ENCODE measurements around the gene ZBED5. TPM values are rescaled to one million over a fixed set of nuclear protein-coding genes. Genes with fewer than 3 reads are reported as not detected.

Gene ZBED5
- total RNA-seq (10 to 100 TPM; 30.4 to 37.3 TPM), polyA plus RNA-seq (ENCODE audit: insufficient read depth, low read depth, low replicate concordance) (27.0 TPM)
- long read RNA-seq, donor 1, transcript ZBED5-201 (3 exons, 2,512 nt) = major isoform, 9 of 12 reads
- long read RNA-seq, donor 1, partial matches to known transcripts = 0 of 12 reads
- long read RNA-seq, donor 1, other reads (novel, unspliced or antisense) = 0 of 12 reads
- long read RNA-seq, donor 2, transcript ZBED5-201 (3 exons, 2,512 nt) = major isoform, 11 of 12 reads
- long read RNA-seq, donor 2, partial matches to known transcripts = 0 of 12 reads
- long read RNA-seq, donor 2, other reads (novel, unspliced or antisense) = 0 of 12 reads

DNA sequence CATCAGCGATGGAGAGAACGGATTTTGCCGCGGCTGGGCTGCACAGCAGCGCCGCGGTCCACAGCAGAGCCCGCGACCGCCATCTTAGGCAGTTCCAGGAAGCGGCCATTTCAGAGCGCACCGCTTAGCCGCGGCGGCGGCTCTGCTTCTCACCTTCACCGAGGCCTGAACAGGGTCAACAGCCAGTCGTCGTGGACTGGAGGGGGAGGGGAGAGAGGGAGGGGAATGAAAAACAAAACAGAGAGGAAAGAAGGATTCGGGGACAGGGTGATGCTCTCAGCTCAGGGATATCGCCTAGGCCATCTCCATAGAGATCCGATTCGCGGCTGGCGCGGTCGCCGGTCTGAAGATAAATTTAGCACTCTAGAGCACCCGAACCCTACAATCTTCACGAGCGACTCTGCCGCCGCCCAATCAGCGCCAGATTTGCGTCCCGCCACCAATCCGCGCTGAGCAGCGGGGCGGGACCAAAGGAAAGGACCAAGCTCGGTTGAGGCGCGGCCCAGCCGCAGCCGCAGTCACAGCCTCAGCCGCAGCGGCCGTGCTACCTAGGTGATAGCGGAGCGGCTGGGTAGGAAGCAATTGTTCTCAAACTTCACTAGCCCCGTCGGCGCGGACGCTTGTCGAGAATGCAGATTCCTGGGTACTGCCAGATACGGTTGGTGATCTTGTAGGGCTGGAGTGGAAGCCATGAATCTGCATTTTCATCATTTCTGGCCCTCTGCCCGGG lies at the start of gene ZBED5:
ZBED5 (minus strand) TSS at position 345 of the 730 bp plus-strand sequence. CDS start 3,108 bp downstream, outside the sequence.
- H3K9me3 ChIP-seq = no peaks in the 10 kb centered on the region
- H3K27ac ChIP-seq = peak within 1 kb of the TSS; percentile 97 to 98
- peaks cover 15% of the 10 kb centered on the region for H3K4me1 ChIP-seq
- no peaks in the 10 kb centered on the region for H3K27me3 ChIP-seq
- peak; percentile 85 for TF ChIP-seq POLR2A (IDR thresholded peaks at IDR 0.05)
- TF ChIP-seq CTCF (IDR thresholded peaks at IDR 0.05) = no peak
- DNase-seq = peak; percentile 99
- H3K36me3 ChIP-seq (ENCODE audit: low read depth, missing control alignments) = no peaks in the 10 kb centered on the region
- intact Hi-C loops (cut with DNase I; ENCODE audit: low total_unique reads) = loop anchor here (5.0 kb wide), 1 partner anchor 51 kb away; the partner anchor contains the start of gene EIF4G2
- H3K4me3 ChIP-seq = peak within 1 kb of the TSS; percentile 92 to 94
- 0 to 1% methylated on average over 49 to 51 of the region's 59 CpGs for WGBS, 2 donors

DNA sequence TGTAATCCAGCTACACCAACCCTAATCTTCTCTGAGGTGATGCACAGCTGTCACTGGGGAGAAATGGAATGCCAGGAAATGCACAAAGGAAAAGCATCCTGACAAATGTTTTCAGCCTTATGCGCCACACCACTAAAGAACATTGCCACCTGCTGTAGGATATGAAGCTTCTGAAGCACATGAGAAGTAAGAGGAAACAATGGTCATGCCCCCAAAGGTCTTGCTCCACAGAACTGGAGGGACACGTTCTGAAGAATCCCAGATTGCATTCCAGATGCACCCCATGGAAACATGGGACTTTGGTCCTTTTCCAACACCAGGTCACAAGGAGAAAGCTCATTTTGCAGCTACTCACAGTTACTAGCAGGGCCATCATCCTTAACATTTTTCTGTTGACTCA lies 48.7 kb upstream of the ZBED5 start:
- intact Hi-C loops (cut with DNase I; ENCODE audit: low total_unique reads) = no loop called here
- WGBS, 2 donors = 61 to 63% methylated on average over 2 of the region's 2 CpGs

GRCh38 chr11:10902301-10903063 lies 44.6 kb upstream of the ZBED5 start:
- WGBS, 2 donors = 86 to 92% methylated on average over 9 of the region's 9 CpGs
- Histone ChIP-seq H3K27ac (no peak overlapping the region), H3K4me3 (no peak overlapping the region), H3K4me1 (peaks cover 11% of the 10 kb centered on the region), H3K36me3 (ENCODE audit: low read depth, missing control alignments) (no peaks in the 10 kb centered on the region), H3K9me3 (no peaks in the 10 kb centered on the region), H3K27me3 (no peaks in the 10 kb centered on the region)
- TF ChIP-seq POLR2A (IDR thresholded peaks at IDR 0.05) (no peak), CTCF (IDR thresholded peaks at IDR 0.05) (no peak)
- DNase-seq = no peak
- intact Hi-C loops (cut with DNase I; ENCODE audit: low total_unique reads) = no loop called here

More for the DNA sequence above, 48.7 kb upstream of the ZBED5 start:
- no peak overlapping the region for H3K27ac ChIP-seq
- H3K9me3 ChIP-seq = no peaks in the 10 kb centered on the region
- H3K36me3 ChIP-seq (ENCODE audit: low read depth, missing control alignments) = no peaks in the 10 kb centered on the region
- no peak overlapping the region for H3K4me3 ChIP-seq
- no peaks in the 10 kb centered on the region for H3K27me3 ChIP-seq
- H3K4me1 ChIP-seq = no peaks in the 10 kb centered on the region
- no peak for TF ChIP-seq POLR2A (IDR thresholded peaks at IDR 0.05)
- TF ChIP-seq CTCF (IDR thresholded peaks at IDR 0.05) = no peak
- no peak for DNase-seq

DNA sequence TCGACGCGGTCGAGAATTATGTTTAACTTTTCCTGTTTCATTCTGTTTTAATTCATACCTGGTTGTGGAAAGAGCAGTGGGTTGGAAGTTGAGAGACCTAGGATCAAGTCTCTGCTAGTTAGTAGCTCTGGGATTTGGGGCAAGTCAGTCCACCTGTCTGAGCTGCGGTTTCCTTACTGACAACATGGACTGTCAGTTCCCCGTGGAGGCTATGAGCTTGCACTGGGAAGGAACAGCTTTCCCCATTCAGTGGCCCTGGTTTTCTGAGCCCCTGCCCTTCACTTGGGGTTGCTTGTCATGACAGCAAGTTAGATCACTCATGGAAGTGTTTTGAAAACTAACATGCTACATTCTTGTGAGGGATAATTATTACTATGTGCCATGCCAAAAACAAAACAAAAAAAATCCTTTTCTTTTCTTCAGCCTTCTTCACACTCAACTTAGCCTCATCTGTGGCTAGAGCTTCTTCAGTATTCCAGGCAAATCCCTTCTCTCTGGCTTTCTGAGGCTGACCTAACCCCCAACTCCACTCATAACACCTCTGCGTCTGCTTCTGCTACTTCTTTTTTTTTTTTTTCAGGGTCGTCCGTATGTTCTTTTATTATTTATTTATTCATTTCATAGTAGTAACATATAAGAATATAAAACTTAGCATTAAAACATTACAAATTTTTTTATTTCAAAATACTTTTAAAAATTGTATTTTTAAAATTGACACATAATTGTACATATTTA lies 43.0 kb upstream of the ZBED5 start:
- no peaks in the 10 kb centered on the region for H3K36me3 ChIP-seq (ENCODE audit: low read depth, missing control alignments)
- H3K27ac ChIP-seq = peak overlapping the region; percentile 21 to 68
- DNase-seq = no peak
- H3K27me3 ChIP-seq = no peaks in the 10 kb centered on the region
- no peak overlapping the region for H3K4me3 ChIP-seq
- peaks cover 11% of the 10 kb centered on the region for H3K4me1 ChIP-seq
- intact Hi-C loops (cut with DNase I; ENCODE audit: low total_unique reads) = no loop called here
- TF ChIP-seq POLR2A (IDR thresholded peaks at IDR 0.05) (no peak), CTCF (IDR thresholded peaks at IDR 0.05) (no peak)
- 83 to 85% methylated on average over 9 of the region's 9 CpGs for WGBS, 2 donors
- H3K9me3 ChIP-seq = no peaks in the 10 kb centered on the region
